ENCODE results near the gene WDR35.

The WDR35 gene

DNA sequence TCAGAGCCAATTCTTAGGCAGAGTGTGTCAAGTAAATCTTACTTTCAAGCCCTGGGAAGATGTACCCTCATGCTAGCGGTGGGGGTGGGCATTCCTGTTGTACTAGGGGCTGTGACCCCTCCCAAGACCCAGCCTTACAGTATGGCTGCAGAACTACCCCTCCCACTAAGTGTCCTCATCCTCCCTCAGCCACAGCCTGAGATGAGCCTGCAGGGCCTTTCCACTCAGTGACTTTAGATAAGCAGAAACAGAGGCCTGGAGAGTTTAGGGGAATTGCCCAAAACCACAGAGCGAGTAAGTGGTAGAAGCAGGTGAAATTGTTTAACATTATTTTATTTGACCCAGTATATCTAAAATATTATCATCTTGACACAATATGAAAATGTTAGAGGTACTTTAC, 124.8 kb downstream of the WDR35 start:
- Mint-ChIP-seq H3K36me3 (ENCODE audit: low read depth) (no peaks in the 10 kb centered on the region), H3K4me3 (no peak overlapping the region), H3K27ac (no peak overlapping the region), H3K9me3 (no peaks in the 10 kb centered on the region), H3K27me3 (no peaks in the 10 kb centered on the region), H3K4me1 (ENCODE audit: low read depth) (peaks cover 29% of the 10 kb centered on the region)

DNA sequence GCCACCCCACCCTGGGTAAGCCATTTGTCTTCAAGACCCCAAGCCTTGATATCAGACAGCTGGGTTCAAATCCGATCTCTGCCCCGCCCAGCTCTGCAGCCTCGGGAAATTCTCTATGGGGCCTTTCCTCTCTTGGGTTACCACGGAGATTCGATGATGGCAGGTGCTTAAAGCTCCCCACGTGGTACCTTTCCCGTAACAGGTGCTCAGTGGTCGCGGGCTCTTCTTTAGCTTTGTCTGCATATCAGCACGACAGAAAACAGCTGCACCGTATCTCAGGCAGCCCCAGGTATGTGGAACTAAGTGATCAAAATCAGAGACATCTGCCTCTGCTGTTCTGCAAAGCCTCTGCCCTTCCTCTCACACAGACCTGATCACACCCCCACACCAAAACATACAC, 125.5 kb downstream of the WDR35 start:
- H3K4me3 Mint-ChIP-seq: no peak overlapping the region
- H3K9me3 Mint-ChIP-seq: no peaks in the 10 kb centered on the region
- H3K4me1 Mint-ChIP-seq (ENCODE audit: low read depth): peaks cover 24% of the 10 kb centered on the region
- no peak overlapping the region for H3K27ac Mint-ChIP-seq
- no peaks in the 10 kb centered on the region for H3K36me3 Mint-ChIP-seq (ENCODE audit: low read depth)
- no peaks in the 10 kb centered on the region for H3K27me3 Mint-ChIP-seq

GRCh38 chr2:19863303-19864041, 126.4 kb downstream of the WDR35 start:
- Mint-ChIP-seq H3K36me3 (ENCODE audit: low read depth) (no peaks in the 10 kb centered on the region), H3K9me3 (no peaks in the 10 kb centered on the region), H3K27me3 (no peaks in the 10 kb centered on the region), H3K4me3 (no peak overlapping the region), H3K27ac (no peak overlapping the region), H3K4me1 (ENCODE audit: low read depth) (peaks cover 17% of the 10 kb centered on the region)

DNA sequence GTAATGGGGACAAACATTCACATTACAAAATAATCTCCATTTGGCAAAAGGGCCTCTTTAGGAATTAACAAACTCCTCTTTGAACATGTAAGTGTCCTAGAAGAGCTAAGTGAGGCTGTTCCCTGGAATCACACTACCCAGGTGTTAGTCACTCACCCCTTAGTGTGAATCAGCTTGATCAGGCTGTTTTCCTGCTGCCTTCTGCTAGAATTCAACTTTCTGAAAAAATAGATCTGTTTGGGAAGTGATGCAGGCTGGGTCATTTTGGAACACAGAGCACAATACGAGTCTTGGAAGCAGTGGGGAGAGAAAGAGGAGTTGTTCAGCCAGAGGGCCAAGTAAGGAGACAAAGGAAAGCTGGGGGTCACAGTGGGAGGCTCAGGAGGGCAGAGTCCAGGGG, 128.1 kb downstream of the WDR35 start:
- Mint-ChIP-seq H3K9me3 (no peaks in the 10 kb centered on the region), H3K27me3 (peaks cover 4% of the 10 kb centered on the region), H3K27ac (no peak overlapping the region), H3K4me3 (no peak overlapping the region), H3K4me1 (ENCODE audit: low read depth) (peaks cover 7% of the 10 kb centered on the region), H3K36me3 (ENCODE audit: low read depth) (no peaks in the 10 kb centered on the region)

Data from stimulated activated naive CD8-positive, alpha-beta T cell treated with anti-CD3 and anti-CD28 coated beads, Interleukin-15, Interleukin-2, amounts not matched to agents 100 ng/mL and 50 ng/mL, for 24 hours (primary cell).